ENCODE results near the gene MACIR. TPM values are rescaled to one million over a fixed set of nuclear protein-coding genes. Genes with fewer than 3 reads are reported as not detected.

MACIR gene
- total and polyA plus RNA-seq, 4 donors, result 0.69 to 18.6 (median 0.83) TPM

- H3K27me3 ChIP-seq (ENCODE audit: control insufficient read depth in 4 of 4, insufficient read depth in 4 of 4, low read length in 3 of 4), result no peaks in the 10 kb centered on the region
- H3K4me1 ChIP-seq (ENCODE audit: control insufficient read depth in 4 of 4, insufficient read depth in 4 of 4, low read length in 3 of 4), result no peaks in the 10 kb centered on the region
- no peak overlapping the region for H3K4me3 ChIP-seq (ENCODE audit: low read depth in 1 of 3, low read length in 3 of 3)
- TF ChIP-seq ZBTB33 (IDR thresholded peaks at IDR 0.05), result no peak
- no peak for TF ChIP-seq RXRA (IDR thresholded peaks at IDR 0.05)
- TF ChIP-seq GABPA (IDR thresholded peaks at IDR 0.05 in 1 of 2, conservative IDR thresholded peaks at IDR 0.05 in 1 of 2), result no peak
- H3K36me3 ChIP-seq (ENCODE audit: control insufficient read depth in 4 of 4, insufficient read depth in 3 of 4, low read depth in 1 of 4, low read length in 3 of 4), result peaks cover 0 to 6% (median 1%) of the 10 kb centered on the region in 4 donors
- H3K27ac ChIP-seq (ENCODE audit: low read depth in 1 of 2, low read length in 2 of 2), result no peak overlapping the region
- no peak overlapping the region for H3K9ac ChIP-seq (ENCODE audit: low read depth in 1 of 2, low read length in 2 of 2)
- H3K9me3 ChIP-seq (ENCODE audit: control insufficient read depth in 4 of 4, low read length in 3 of 4), result no peaks in the 10 kb centered on the region
- no peak for DNase-seq (ENCODE audit: low spot score)
These were observed 49.5 kb upstream of the MACIR start for GRCh38 chr5:103209065-103209464.

GRCh38 chr5:103210952-103211351 is 47.6 kb upstream of the MACIR start:
- no peak overlapping the region for H3K4me3 ChIP-seq (ENCODE audit: low read depth in 1 of 3, low read length in 3 of 3)
- H3K27me3 ChIP-seq (ENCODE audit: control insufficient read depth in 4 of 4, insufficient read depth in 4 of 4, low read length in 3 of 4), result no peaks in the 10 kb centered on the region
- no peaks in the 10 kb centered on the region for H3K9me3 ChIP-seq (ENCODE audit: control insufficient read depth in 4 of 4, low read length in 3 of 4)
- no peak overlapping the region for H3K9ac ChIP-seq (ENCODE audit: low read depth in 1 of 2, low read length in 2 of 2)
- no peak overlapping the region for H3K27ac ChIP-seq (ENCODE audit: low read depth in 1 of 2, low read length in 2 of 2)
- WGBS, result 96% methylated on average over 2 of the region's 2 CpGs
- H3K4me1 ChIP-seq (ENCODE audit: control insufficient read depth in 4 of 4, insufficient read depth in 4 of 4, low read length in 3 of 4), result no peaks in the 10 kb centered on the region
- TF ChIP-seq NR2F2 (IDR thresholded peaks at IDR 0.05), result no peak
- TF ChIP-seq RAD21 (IDR thresholded peaks at IDR 0.05), result no peak
- no peak for TF ChIP-seq CTCF (IDR thresholded peaks at IDR 0.05; ENCODE audit: low read depth, low read length, missing input control)
- no peak for TF ChIP-seq TAF1 (conservative IDR thresholded peaks at IDR 0.05)
- TF ChIP-seq REST (IDR thresholded peaks at IDR 0.05), result no peak
- TF ChIP-seq EGR1 (IDR thresholded peaks at IDR 0.05; ENCODE audit: low read depth in 2 of 2), result no peak
- TF ChIP-seq RXRA (IDR thresholded peaks at IDR 0.05), result no peak
- TF ChIP-seq FOXA2 (IDR thresholded peaks at IDR 0.05), result no peak
- no peak for TF ChIP-seq MAX (IDR thresholded peaks at IDR 0.05)
- no peak for TF ChIP-seq GABPA (IDR thresholded peaks at IDR 0.05 in 1 of 2, conservative IDR thresholded peaks at IDR 0.05 in 1 of 2)
- TF ChIP-seq HNF4G (IDR thresholded peaks at IDR 0.05), result no peak
- TF ChIP-seq JUND (IDR thresholded peaks at IDR 0.05), result no peak
- no peak for DNase-seq (ENCODE audit: low spot score)
- peaks cover 0 to 6% (median 1%) of the 10 kb centered on the region in 4 donors for H3K36me3 ChIP-seq (ENCODE audit: control insufficient read depth in 4 of 4, insufficient read depth in 3 of 4, low read depth in 1 of 4, low read length in 3 of 4)

All from liver (tissue), 9 donors.